Measurements from ENCODE around the gene TAOK2. TPM values are rescaled to one million over a fixed set of nuclear protein-coding genes. Genes with fewer than 3 reads are reported as not detected.
"Not testable (repeated sequence)": the region's sequence is repeated elsewhere in the genome, so short reads cannot be mapped to it uniquely, and the experiment has no call there.

The TAOK2 gene
- 97.8 and 130 TPM in 2 replicates for total RNA-seq

DNA sequence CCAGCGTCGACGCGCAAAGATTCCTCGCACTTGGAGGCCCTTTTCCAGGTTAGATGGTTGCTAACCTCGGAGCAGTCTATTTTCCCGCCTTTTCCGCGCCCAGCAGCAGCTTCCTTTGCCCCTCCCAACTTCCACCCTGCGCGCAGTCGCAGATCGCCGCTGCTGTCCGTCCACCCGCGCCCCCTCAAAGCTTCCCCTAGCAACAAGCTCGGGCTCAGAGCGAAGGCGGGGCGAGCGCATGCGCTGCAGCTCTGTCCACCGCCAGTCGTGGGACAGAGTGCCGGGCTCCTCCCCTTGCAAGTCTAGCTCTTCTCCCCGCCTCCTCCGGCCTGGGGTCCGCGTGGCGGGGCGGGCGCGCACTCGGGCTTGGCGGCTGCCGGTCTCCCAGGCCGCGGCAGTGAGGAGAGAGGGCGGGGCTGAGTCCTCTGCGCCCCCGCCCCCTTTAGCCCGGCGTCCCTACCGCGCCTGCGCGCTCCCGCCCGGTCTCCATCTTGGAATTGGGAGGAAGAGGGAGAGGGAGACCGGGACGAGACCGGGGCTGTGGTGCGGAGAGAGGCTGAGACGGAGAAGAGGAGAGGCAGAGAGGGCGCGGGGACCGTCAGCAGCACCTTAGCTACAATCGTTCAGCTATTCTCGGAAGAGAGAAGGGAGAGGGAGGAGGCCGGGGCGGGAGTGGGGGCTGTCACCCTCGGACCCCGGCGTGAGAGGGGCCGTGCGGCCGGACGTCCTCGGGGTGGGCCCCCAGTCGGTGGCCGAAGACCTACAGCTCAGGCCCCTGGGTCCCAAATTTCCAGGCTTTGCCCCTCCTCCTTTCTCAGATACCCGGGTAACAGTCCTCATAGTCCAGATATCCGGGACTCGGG lies at the start of gene TAOK2:
Gene TAOK2 (plus strand): TSS at position 485 of the 863 bp plus-strand sequence. CDS start 3,905 bp downstream, outside the sequence.
- DNase-seq (ENCODE audit: extremely low read depth, low read depth, low spot score), result peak; percentile 72

DNA sequence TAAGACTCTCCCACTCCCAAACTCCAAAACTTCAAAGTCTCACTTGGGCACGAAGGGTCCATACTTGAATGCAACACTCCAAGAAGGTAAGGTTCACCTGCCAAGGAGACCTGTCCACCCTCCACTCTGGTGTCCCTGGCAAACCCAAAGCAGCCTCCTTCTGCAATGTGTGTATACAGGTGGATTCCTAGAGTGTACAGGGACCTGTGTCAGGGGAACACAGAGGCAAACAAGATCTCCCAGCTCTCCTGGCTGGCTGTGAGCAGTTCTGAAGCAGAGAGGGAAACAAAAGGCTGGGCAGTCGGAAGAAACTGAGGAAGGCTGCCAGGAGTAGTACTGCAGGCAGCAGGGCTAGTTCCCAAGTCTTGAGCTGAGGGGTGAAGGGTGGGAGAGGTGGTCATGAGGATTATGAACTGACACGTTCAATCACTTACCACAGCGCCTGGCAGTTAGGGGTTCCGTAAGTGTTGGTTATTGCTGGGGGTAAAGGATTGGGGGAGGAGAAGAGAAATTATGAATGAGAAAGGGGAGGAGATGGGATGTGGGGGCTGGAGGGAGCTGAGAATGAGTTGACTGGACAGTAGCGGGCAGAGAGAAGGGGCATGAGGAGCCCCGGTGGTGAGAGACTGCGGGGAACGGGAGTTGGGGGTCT lies 48.4 kb upstream of the TAOK2 start:
- no peak for DNase-seq (ENCODE audit: extremely low read depth, low read depth, low spot score)

DNA sequence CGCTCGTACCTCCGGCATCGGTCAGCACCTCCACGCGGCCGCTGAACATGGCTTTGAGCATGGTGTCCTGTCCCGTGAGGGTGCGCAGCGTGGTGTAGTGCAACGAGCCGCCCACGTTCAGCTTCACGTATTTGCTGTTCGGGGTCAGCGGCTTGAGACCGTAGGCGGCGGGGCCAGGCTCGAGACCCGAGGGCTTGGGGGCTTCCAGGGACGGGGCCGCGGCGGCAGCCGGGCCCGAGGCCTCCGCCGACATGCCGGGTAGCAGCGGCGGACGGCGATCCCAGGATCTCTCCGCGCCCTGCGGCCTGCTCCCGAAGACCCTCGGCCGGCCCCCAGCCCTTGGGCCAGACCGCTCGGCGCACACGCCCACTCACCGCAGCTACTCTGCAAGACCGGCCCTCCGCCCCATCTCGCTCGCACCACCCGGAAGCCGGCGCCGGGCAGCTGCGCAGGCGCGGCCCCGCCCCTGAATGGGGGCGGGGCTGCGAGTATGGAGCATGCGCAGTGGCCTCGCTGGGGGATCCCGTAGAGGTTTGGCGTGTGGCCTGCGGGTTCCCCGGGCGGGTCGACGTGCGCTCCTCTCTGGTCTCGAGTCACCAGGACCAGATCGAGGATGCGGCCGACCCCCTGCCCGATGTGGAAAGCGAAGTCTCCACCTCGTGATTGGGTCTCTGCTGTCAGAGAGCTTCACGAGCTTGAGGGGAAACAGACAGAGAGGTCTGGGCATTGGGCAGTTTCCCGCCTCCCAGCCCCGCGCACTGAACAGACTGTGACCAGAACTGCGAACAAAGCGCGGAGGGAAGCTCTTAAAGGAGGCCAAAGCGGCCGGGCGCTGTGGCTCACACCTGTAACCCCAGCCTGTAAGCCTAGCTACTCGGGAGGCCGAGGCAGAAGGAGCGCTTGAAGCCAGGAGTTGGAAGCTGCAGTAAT lies 47.6 kb upstream of the TAOK2 start, which contains the start of gene KCTD13:
Gene KCTD13 (minus strand): TSS at position 446 of the 930 bp plus-strand sequence. CDS start 193 bp downstream, at position 253.
- no peak for DNase-seq (ENCODE audit: extremely low read depth, low read depth, low spot score)

DNA sequence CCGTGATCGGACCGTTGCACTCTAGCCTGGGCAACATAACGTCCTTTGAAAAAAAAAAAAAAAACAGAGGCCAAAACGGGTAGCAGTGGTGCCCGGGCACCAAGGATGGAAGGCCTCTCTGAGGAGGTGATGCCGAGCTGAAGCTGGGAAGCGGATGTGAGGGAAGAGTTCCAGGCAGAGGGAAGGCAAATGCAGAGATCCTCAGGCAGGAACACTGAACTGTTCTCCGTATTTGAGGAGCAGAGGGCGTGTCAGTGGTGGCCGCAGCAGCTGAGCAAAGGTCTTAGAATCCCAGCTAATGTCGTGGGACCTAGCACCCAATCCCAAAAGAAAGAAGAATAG lies 47.0 kb upstream of the TAOK2 start:
- DNase-seq (ENCODE audit: extremely low read depth, low read depth, low spot score), result no peak

DNA sequence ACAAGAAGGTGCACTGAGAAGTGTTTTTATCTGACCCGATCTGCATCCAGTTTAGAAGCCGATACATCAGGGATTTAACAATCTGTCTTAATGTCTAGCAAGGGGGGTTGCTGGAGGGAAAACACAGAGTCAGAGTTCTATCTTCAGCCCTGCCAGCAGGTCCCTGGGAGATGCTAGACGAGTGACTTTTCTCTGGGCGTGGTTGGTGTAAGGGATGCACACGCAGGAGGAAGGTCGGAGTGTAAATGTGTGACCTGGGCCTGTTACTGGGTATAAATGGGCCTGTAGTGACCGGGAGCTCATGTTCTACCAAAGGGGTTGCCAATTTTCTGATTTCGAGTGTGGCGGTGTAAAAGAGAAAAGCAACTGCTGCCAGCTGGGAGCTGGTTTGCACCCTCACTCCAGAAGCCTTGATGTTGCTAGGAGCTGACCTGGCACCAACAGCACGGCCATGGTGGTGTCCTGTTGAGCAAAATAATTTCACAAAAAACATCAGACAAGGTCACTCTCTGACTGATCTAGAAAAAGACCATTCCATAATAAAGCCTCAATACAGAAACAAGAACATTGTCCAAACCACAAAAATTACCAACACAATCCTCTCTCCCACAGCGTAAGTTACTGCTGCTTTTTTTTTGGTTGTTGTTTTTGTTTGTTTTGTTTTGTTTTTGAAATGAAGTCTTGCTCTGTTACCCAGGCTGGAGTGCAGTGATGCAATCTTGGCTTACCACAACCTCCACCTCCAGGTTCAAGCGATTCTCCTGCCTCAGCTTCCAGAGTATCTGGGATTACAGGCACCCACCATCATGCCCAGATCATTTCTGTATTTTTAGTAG lies 46.4 kb upstream of the TAOK2 start:
- DNase-seq (ENCODE audit: extremely low read depth, low read depth, low spot score), result no peak

DNA sequence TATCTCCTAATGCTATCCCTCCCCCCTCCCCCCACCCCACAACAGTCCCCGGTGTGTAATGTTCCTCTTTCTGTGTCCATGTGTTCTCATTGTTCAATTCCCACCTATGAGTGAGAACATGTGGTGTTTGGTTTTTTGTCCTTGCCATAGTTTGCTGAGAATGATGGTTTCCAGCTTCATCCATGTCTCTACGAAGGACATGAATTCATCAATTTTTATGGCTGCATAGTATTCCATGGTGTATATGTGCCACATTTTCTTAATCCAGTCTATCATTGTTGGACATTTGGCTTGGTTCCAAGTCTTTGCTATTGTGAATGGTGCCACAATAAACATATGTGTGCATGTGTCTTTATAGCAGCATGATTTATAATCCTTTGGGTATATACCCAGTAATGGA lies 41.9 kb upstream of the TAOK2 start:
- not testable (repeated sequence) for DNase-seq (ENCODE audit: extremely low read depth, low read depth, low spot score)

DNA sequence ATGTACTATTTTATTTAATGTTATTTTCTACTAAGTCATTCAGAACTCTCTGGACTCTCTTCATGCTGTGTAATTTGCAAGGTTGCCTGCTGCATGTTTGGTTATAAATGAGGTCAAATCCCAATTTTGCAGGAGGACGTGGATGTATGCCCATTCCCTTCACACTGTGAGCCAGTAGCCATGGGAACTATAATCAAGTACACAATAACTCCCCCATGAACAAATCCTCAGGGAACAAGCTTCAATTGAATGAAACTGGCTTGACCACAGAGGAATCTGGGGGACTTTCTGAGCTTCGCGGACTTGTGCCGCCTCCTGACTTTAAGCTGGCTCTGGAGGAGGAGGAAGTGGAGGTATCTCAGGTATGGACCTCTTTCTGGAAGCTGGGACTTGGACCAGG lies 33.0 kb upstream of the TAOK2 start:
- DNase-seq (ENCODE audit: extremely low read depth, low read depth, low spot score), result no peak

DNA sequence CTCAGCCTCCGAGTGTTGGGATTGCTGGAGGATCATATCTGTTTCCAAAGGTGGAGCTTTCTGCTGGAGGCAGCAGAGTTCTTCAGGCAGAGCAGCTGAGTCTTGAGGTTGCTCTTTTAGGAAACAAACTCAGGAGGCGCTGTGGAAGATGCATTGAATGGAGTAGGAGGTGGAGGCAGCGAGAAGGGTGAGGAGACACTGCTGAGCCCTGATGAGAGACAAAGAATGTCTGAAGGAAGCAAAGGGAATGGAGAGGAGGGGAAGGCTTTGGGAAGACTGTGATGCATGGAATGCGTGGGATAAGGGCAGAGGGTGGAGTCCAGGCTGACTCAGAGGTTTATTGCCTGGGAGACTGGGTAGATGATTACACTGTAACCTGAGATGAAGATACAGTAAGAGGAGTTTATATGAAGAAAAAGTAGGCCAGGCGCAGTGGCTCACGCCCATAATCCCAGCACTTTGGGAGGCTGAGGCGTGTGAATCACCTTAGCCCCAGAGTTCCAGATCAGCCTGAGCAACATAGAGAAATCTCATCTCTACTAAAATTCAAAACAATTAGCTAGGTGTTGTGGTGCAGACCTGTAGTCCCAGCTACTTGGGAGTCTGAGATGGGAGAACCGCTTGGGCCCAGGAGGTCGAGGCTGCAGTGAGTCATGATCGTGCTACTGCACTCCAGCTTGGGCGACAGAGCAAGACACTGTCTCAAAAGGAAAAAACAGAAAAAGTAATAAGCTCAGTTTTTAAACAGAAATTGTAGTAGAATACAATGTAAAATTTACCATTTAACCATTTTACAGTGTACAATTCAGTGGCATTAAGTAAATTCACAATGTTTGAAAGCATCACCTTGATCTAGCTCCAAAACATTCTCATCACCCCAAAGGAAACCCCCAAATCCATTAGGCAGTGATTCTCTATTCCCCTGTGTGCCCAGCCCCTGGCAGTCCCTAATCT lies 29.5 kb upstream of the TAOK2 start:
- DNase-seq (ENCODE audit: extremely low read depth, low read depth, low spot score), result no peak

DNA sequence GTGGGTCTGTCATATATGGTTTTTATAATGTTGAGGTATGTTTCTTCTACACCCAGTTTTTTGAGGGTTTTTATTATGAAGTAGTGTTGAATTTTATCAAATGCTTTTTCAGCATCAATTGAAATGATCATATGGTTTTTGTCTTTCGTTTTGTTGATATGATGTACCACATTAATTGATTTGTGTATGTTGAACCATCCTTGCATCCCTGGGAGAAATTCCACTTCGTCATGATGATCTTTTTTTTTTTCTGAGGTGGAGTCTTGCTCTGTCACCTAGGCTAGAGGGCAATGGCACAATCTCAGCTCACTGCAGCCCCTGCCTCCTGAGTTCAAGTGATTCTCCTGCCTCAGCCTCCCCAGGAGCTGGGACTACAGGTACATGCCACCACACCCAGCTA lies 25.8 kb upstream of the TAOK2 start:
- no peak for DNase-seq (ENCODE audit: extremely low read depth, low read depth, low spot score)

DNA sequence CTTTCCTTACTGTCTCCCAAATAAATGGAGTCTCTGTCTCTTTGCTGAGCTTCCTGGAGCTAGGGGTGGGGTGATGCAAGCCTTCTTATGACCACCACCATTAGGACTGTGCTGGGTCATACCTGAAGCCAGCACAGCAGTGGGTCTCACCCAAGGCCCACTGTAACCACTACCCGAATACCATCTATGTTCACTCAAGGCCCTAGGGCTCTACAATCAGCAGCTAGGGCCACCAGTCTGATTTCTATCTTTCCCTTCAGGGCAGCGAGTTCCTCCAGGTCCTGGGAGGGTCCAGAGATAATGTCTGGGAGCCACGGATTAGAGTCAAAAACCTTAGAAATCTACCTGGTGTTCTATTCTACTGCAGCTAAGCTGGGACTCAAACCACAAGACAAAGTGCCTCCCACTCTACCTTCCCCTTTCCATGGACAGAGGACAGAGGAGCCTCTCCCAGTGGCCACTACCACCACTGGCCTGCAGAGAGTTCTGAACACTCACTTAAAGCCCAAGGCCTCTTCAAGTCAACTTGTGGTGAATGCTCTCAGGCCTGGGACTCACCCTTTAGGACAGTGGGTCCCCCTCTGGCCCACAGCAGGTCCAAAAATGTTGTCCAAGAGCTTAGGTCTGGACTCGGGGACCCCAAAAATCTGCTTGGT lies 22.7 kb upstream of the TAOK2 start:
- DNase-seq (ENCODE audit: extremely low read depth, low read depth, low spot score), result no peak

DNA sequence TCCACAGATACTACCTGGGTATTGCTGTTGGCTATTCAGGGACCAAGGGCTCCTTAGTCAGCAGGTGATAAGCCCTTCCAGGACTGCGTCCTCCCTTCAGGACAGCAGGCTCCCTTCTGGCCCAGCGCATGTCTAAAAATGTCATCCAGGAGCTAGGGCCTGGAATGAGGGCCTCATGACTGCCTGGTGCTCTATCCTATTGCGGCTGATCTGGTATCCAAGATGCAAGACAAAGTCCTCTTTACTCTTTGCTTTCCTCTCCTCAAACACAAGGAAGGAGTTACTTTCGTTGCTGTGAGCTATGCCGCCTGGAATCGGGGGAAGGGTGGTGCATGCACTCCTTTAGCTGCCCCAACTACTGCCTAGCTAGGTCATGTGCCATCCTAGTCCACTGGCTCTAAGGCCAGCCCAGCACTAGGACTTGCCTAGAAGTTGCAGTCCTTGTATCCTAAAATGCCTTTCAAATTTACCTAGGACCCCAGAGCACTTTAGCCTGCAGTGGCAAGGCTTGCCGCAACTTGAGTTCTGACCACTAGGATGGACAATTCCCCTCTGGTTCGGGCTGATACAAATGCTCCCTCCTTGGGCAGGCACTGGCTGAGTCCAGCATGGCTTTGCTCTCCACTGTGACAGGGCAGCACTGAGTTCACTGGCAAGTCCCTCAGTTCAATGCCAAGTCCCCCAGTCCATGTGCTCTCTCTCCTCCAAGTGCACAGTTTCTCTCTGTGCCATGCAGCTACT lies 21.9 kb upstream of the TAOK2 start:
- no peak for DNase-seq (ENCODE audit: extremely low read depth, low read depth, low spot score)

DNA sequence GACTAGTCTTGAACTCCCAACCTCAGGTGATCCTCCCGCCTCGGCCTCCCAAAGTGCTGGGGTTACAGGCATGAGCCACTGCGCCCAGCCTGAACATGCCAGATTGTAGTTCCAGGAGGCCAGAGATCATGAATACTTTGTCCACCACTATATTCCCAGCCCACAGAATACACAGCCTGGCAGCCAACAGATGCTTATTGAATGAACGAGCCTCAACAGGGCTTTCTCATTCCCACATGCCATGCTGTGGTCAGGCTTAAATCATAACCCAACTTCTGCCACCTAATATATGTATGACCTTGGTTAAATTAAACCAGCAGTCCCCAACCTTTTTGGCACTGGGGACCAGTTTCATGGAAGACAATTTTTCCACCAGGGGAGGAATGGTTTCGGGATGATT lies 14.9 kb upstream of the TAOK2 start:
- no peak for DNase-seq (ENCODE audit: extremely low read depth, low read depth, low spot score)

DNA sequence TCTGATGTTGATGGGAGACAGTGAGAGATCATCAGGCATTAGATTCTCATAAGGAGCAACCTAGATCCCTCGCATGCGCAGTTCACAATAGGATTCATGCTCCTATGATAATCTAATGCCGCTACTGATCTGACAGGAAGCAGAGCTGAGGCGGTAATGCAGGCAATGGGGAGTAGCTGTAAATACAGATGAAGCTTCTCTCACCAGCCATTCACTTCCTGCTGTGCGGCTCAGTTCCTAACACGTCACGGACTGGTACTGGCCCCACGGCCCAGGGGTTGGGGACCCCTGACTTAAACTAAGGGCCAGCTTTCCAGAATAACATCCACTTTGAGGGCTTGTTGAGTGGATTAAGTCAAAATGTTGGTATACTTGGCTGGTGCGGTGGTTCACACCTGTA lies 14.4 kb upstream of the TAOK2 start:
- DNase-seq (ENCODE audit: extremely low read depth, low read depth, low spot score), result no peak

DNA sequence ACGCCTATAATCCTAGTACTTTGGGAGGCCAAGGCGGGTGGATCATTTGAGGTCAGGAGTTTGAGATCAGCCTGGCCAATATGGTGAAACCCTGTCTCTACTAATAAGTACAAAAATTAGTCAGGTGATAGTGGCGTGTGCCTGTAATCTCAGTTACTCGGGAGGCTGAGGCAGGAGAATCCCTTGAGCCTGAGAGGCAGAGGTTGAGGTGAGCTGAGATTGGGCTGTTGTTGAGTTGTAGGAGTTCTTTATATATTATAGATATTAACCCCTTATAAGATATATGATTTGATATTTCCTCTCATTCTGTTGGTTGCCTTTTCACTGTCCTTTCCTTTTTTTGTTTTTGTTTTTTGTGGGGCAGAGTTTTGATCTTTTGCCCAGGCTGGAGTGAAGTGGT lies 13.8 kb upstream of the TAOK2 start:
- DNase-seq (ENCODE audit: extremely low read depth, low read depth, low spot score), result not testable (repeated sequence)

DNA sequence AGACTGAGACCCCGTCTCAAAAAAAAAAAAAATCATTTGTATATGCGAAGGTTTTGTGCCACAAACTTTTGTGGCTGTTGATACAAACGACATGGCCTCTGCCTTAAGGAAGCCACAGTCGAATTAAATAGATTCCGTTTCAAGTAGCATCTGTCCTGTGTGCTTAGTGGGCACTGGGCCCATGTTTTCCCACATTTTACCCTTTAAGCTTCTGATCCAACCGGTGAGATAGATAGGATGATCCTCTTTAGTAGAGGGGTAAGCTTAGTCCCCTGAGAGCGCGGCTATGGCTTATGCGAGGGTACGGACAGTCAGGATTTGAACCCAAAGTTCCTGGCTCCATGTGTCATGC lies 12.6 kb upstream of the TAOK2 start:
- no peak for DNase-seq (ENCODE audit: extremely low read depth, low read depth, low spot score)

DNA sequence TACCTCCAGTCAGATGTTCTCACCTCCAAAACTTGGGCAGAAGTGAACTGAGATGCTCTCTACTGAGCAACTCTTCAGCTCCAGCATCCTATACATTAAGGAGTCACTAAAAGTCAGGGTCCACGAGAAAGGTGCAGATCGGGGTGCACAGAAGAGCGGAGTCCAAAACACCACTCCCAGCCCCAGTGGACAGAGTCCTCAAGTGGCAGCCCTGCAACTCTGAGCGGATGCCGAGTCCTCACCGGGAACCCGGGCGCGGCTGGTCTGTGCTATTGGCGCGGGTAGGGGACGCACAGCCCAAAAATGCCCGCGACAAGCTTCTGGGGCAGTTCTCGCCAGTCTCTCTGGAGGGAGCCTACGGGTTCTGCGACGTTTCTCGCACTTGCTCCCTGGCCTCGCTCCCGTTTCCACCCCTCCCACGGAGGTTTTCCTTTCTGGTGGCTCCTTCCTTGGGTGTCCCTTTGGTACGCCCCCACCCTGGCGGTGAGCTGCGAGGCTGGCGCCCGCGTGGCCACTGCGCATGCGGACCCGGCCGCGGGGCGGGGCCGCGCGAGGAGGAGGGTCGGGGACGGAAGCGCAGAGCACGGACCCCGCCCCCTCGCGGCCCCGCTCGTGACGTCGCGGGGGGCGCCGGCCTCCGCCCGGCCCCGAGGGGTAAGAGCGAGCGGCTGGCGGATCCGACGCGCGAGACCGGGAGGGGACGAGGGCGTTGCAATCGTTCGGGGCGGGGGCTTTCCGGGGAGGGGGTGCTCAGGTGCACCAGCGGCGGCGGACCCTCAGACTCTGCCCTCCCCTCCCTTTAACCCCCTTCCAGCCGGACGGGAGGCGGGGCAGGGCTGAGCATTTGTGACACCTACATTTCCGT lies 12.0 kb upstream of the TAOK2 start, which contains the start of gene TMEM219:
Gene TMEM219 (plus strand): TSS at position 601 of the 865 bp plus-strand sequence. CDS start 1,065 bp downstream, outside the sequence.
- DNase-seq (ENCODE audit: extremely low read depth, low read depth, low spot score), result no peak
